Tibial artery (tissue), 4 donors: ENCODE data around the gene USF1.

ENCODE experiments used
- DNase-seq, 2 donors: peaks; one replicate each; pipeline ENCODE4 v3.0.0-alpha.2; 2019
- H3K27ac ChIP-seq, 2 donors: fragments of 200-600 bp; sonication (generic) in 1 of 2; 1 replicate in 1 of 2; 2 replicates in 1 of 2; pipeline ENCODE4 v1.5.1; 2018 to 2019; ENCODE audit warnings: mild to moderate bottlenecking in 1 of 2
- H3K27me3 ChIP-seq, 2 donors: fragments of 200-600 bp; sonication (generic) in 1 of 2; one replicate each; pipeline versions ENCODE4 v1.5.1 to v1.6.0; 2016 to 2019
- H3K36me3 ChIP-seq, 3 donors: fragments of 200-600 bp; sonication (generic) in 2 of 3; one replicate each; pipeline ENCODE4 v1.5.1; 2016 to 2019; ENCODE audit warnings: mild to moderate bottlenecking in 2 of 3
- H3K4me1 ChIP-seq, 4 donors: fragments of 200-600 bp; sonication (generic) in 2 of 4; 1 replicate in 3 of 4; 2 replicates in 1 of 4; pipeline ENCODE4 v1.5.1; 2016 to 2019
- H3K4me3 ChIP-seq, 2 donors: fragments of 200-600 bp; sonication (generic) in 1 of 2; 1 replicate in 1 of 2; 2 replicates in 1 of 2; pipeline ENCODE4 v1.5.1; 2018 to 2019; ENCODE audit warnings: mild to moderate bottlenecking in 2 of 2
- H3K9me3 ChIP-seq, 3 donors: fragments of 200-600 bp; sonication (generic) in 1 of 3; one replicate each; pipeline ENCODE4 v1.5.1; 2016 to 2019
- intact Hi-C: fragments of 100-400 bp; cut with DNase I; formaldehyde crosslinking; loops from one replicate; pipeline ENCODE4 v1.15.0; 2023; ENCODE audit warnings: low total_unique reads
- TF ChIP-seq, protein P1 (sequence below), 2 experiments: fragments of 200-600 bp in 1 of 2; fragments of 450-650 bp in 1 of 2; IDR thresholded peaks; one replicate each; pipeline ENCODE4 v1.5.1; 2017 to 2019; ENCODE audit warnings: antibody characterized with exemption in 2 of 2, mild to moderate bottlenecking in 1 of 2, moderate library complexity in 1 of 2

The USF1 gene

DNA sequence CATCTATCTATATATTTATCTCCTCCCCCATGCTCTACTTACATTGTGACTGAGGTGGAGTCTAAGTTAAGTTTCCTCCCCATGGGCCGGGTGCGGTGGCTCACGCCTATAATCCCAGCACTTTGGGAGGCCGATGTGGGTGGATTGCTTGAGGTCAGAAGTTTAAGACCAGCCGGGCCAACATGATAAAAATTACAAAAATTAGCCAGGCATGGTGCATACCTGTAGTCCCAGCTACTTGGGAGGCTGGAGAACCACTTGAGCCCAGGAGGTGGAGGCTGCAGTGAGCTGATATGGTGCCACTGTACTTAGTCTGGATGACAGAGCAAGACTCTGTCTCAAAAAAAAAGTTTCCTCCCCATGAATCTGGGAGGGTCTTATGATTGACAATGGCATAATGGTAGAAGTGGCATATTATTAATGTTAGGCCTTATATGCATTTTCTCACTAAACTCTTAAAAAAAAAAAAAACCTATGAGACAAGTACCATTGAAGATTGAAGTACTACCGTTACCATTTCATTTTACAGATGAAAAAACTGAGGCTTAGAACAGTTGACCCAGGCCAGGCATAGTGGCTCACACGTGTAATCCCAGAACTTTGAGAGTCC lies 36.1 kb downstream of the USF1 start:
- intact Hi-C loops = no loop called here
- H3K4me3 ChIP-seq = no peak overlapping the region
- H3K4me1 ChIP-seq = peaks cover 0 to 4% (median 0%) of the 10 kb centered on the region in 4 donors
- TF ChIP-seq, protein P1, sequence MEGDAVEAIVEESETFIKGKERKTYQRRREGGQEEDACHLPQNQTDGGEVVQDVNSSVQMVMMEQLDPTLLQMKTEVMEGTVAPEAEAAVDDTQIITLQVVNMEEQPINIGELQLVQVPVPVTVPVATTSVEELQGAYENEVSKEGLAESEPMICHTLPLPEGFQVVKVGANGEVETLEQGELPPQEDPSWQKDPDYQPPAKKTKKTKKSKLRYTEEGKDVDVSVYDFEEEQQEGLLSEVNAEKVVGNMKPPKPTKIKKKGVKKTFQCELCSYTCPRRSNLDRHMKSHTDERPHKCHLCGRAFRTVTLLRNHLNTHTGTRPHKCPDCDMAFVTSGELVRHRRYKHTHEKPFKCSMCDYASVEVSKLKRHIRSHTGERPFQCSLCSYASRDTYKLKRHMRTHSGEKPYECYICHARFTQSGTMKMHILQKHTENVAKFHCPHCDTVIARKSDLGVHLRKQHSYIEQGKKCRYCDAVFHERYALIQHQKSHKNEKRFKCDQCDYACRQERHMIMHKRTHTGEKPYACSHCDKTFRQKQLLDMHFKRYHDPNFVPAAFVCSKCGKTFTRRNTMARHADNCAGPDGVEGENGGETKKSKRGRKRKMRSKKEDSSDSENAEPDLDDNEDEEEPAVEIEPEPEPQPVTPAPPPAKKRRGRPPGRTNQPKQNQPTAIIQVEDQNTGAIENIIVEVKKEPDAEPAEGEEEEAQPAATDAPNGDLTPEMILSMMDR (IDR thresholded peaks at IDR 0.05) = no peak
- peak in 1 of 2 donors; percentile 4 for DNase-seq
- no peaks in the 10 kb centered on the region for H3K27me3 ChIP-seq
- H3K36me3 ChIP-seq = no peaks in the 10 kb centered on the region
- no peaks in the 10 kb centered on the region for H3K9me3 ChIP-seq
- no peak overlapping the region for H3K27ac ChIP-seq

GRCh38 chr1:161008869-161009510 lies 36.8 kb downstream of the USF1 start:
- Histone ChIP-seq H3K9me3 (no peaks in the 10 kb centered on the region), H3K4me3 (no peak overlapping the region), H3K36me3 (no peaks in the 10 kb centered on the region), H3K27ac (no peak overlapping the region), H3K27me3 (no peaks in the 10 kb centered on the region), H3K4me1 (no peaks in the 10 kb centered on the region)
- TF ChIP-seq, protein P1 (IDR thresholded peaks at IDR 0.05) = no peak
- DNase-seq = no peak
- intact Hi-C loops = no loop called here

- Histone ChIP-seq H3K4me1 (no peaks in the 10 kb centered on the region), H3K27ac (no peak overlapping the region), H3K9me3 (no peaks in the 10 kb centered on the region), H3K36me3 (no peaks in the 10 kb centered on the region), H3K27me3 (no peaks in the 10 kb centered on the region), H3K4me3 (no peak overlapping the region)
- DNase-seq = peak in 1 of 2 donors; percentile 3
- TF ChIP-seq, protein P1 (IDR thresholded peaks at IDR 0.05) = no peak
- intact Hi-C loops = no loop called here
These were observed 38.4 kb downstream of the USF1 start for GRCh38 chr1:161007369-161007768.

DNA sequence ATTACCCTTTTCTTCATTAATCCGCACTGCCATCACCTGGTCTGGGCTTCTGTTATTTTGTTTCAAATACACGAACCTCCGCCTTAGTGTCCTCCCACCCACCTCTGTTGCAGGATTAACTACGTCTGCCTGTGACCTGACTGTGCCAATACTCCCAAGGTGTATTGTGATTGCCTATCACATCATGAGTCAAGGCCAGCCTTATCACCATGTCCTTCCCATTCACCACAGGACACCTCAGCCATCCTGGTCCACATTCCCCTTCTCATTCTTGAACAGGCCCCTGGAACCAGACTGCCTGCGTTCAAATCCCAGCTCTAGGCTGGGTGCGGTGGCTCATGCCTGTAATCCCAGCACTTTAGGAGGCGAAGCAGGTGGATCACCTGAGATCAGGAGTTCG lies 39.2 kb downstream of the USF1 start:
- intact Hi-C loops = no loop called here
- peak in 1 of 2 donors; percentile 21 for DNase-seq
- TF ChIP-seq, protein P1 (IDR thresholded peaks at IDR 0.05) = no peak
- no peak overlapping the region for H3K4me3 ChIP-seq
- no peak overlapping the region for H3K27ac ChIP-seq
- H3K9me3 ChIP-seq = no peaks in the 10 kb centered on the region
- H3K36me3 ChIP-seq = no peaks in the 10 kb centered on the region
- H3K27me3 ChIP-seq = no peaks in the 10 kb centered on the region
- no peaks in the 10 kb centered on the region for H3K4me1 ChIP-seq

DNA sequence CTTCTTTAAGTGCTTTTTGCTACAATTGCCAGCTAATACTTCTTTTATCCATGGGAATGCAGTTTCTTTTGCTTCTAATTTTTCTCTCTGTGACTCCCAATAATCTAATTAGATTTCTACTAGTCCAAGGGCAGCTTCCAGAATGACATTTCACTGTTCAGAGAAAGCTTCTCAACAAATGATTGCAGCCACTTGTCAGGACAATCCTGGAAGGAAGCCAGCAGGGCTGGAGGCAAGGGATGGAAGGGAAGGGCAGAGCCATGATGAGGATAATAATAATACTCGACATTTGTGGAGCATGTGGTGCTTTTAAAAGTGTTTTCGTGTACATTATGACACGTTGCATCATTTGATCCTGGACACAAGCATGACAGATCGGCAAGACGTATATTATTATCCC lies 44.3 kb downstream of the USF1 start:
- no peak overlapping the region for H3K27ac ChIP-seq
- intact Hi-C loops = no loop called here
- H3K36me3 ChIP-seq = peaks cover 0 to 34% (median 0%) of the 10 kb centered on the region in 3 donors

More for the DNA sequence above, 44.3 kb downstream of the USF1 start:
- Histone ChIP-seq H3K4me1 (no peaks in the 10 kb centered on the region), H3K4me3 (no peak overlapping the region), H3K27me3 (no peaks in the 10 kb centered on the region), H3K9me3 (no peaks in the 10 kb centered on the region)
- peak in 1 of 2 donors; percentile 13 for DNase-seq
- TF ChIP-seq, protein P1 (IDR thresholded peaks at IDR 0.05) = no peak
